Heart left ventricle (tissue), 16 donors: ENCODE data around the gene DNAH12. TPM values are rescaled to one million over a fixed set of nuclear protein-coding genes. Genes with fewer than 3 reads are reported as not detected.
A peak's percentile ranks its signal among the peaks of the same experiment; 100 is the strongest.

Source experiments
- ATAC-seq, 4 donors: fragments of 200-7000 bp; cut with Tn5 transposase; one replicate each; pipeline ENCODE4 v1.9.1; 2020 to 2022; ENCODE audit warnings: moderate library complexity in 4 of 4, mild to moderate bottlenecking in 3 of 4, moderate number of reproducible peaks in 1 of 4
- DNase-seq, 5 donors: peaks; one replicate each; pipeline ENCODE4 v3.0.0-alpha.2; 2020
- H3K27ac ChIP-seq, 12 donors: fragments of 200-600 bp; sonication (generic) in 4 of 12; one replicate each; pipeline versions ENCODE4 v1.5.0 to v1.8.0; 2016 to 2022; ENCODE audit warnings: mild to moderate bottlenecking in 2 of 12
- H3K27me3 ChIP-seq, 9 donors: fragments of 200-600 bp; sonication (generic) in 2 of 9; one replicate each; pipeline versions ENCODE4 v1.5.1 to v1.8.0; 2016 to 2022; ENCODE audit warnings: mild to moderate bottlenecking in 3 of 9
- H3K36me3 ChIP-seq, 9 donors: fragments of 200-600 bp; sonication (generic) in 2 of 9; one replicate each; pipeline versions ENCODE4 v1.5.0 to v1.8.0; 2018 to 2022; ENCODE audit warnings: mild to moderate bottlenecking in 2 of 9
- H3K4me1 ChIP-seq, 12 donors: fragments of 200-600 bp; sonication (generic) in 4 of 12; one replicate each; pipeline versions ENCODE4 v1.5.0 to v1.8.0; 2016 to 2022; ENCODE audit warnings: mild to moderate bottlenecking in 3 of 12
- H3K4me3 ChIP-seq, 12 donors: fragments of 200-600 bp; sonication (generic) in 4 of 12; one replicate each; pipeline versions ENCODE4 v1.5.0 to v1.8.0; 2017 to 2022; ENCODE audit warnings: mild to moderate bottlenecking in 9 of 12, moderate library complexity in 4 of 12
- H3K9me3 ChIP-seq, 12 donors: fragments of 200-600 bp; sonication (generic) in 4 of 12; one replicate each; pipeline versions ENCODE4 v1.5.0 to v1.8.0; 2016 to 2022; ENCODE audit warnings: mild to moderate bottlenecking in 1 of 12
- POLR2A ChIP-seq, 2 donors: fragments of 450-650 bp; IDR thresholded peaks; one replicate each; pipeline ENCODE4 v1.6.1; 2017; ENCODE audit warnings: antibody characterized with exemption in 2 of 2, mild to moderate bottlenecking in 2 of 2, moderate library complexity in 2 of 2
- WGBS, 4 donors: extraction: QIAGEN DNeasy Blood & Tissue Kit in 2 of 4; methylation state at CpG; one replicate each; pipeline versions ENCODE4 v1.1.5 to v1.1.7; 2013 to 2018; 5-methylcytosine and 5-hydroxymethylcytosine counted together
- intact Hi-C, 10 donors: fragments of 100-400 bp; cut with DNase I; formaldehyde crosslinking; loops; one replicate each; pipeline versions ENCODE4 v1.11.1 to v1.14.2; 2022
- polyA plus RNA-seq, 2 donors: library from polyadenylated mRNA; stranded (reverse); fragments of 200-250 nt; gene quantifications; one replicate each; pipeline ENCODE4 v1.2.3, GENCODE V29; 2013
- total RNA-seq, 9 donors: library from RNA; depleted of rRNA in 2 of 9; stranded (reverse); fragments of >200 nt in 2 of 9; fragmentation: NEBNext Ultra II Directional in 3 of 9; extraction: Animal tissue kit (Norgen Biotek cat#: 25700) in 3 of 9; gene quantifications; one replicate each; pipeline versions ENCODE4 v1.1.0 to v1.2.4, GENCODE V29; 2016 to 2023
- TF ChIP-seq, protein P1 (sequence below), 12 donors: fragments of 200-600 bp; sonication (generic) in 4 of 12; IDR thresholded peaks; one replicate each; pipeline versions ENCODE4 v1.5.0 to v1.8.0; 2018 to 2022; ENCODE audit warnings: antibody characterized with exemption in 12 of 12, mild to moderate bottlenecking in 5 of 12
- donor health status: ischemic (EF 13 %, LVEDD 7.1; RV severe dilation, severe dysfunction).
- donor health status: healthy with polysubstance abuse.
- donor health status: DM: no; HTN: yes; CAD: no.
- donor health status: DM: no; HTN: no; CAD: no.
- donor health status: ischemic (EF 25% LVEDD 6.9; RV normal size, moderate dysfunction).
- donor health status: ischemic (EF 25% LVEDD 5.7; RV mildly dilated, moderate dysfunction).
- donor health status: healthy.
- donor health status: DM: yes; HTN: yes; CAD: no.
- donor health status: ischemic (EF 35%, LVEDD 5.7; RV mildly dilated, moderate dysfunction).
- donor health status: nonischemic (EF 11% LVEDD 7.7; RV severe dilation, severe dysfunction).
- donor health status: DM: yes; HTN: yes; CAD: no.
- donor health status: PGD.
- donor health status: ischemic (EF 29% LVEDD 5.4; RV normal size, mild dysfunction).
- donor health status: nonischemic (EF 23%, LVEDD 6.1; RV moderate dilation, normal function).

The DNAH12 gene
- total and polyA plus RNA-seq, 11 donors, result 0.04 to 0.42 (median 0.26) TPM; not detected in 7

DNA sequence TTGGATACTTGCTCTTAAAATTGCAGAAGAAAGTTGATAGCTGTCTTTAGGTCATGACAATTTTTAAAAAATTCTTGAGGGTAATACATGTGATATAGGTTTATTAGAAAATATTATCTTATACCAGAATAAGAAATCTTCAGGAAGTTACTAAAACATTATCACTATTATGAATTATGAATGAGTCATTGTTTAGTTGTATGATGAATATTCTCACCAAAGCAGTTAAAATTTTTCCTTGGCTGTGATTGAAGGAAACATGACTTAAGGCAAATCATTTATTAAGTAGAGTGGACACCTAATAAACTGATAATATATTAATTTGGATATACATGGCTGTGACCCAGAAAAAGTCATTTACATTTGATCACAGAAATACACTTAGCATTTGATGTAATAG lies 286.5 kb downstream of the DNAH12 start:
- no peak for ATAC-seq
- intact Hi-C loops, result no loop called here

DNA sequence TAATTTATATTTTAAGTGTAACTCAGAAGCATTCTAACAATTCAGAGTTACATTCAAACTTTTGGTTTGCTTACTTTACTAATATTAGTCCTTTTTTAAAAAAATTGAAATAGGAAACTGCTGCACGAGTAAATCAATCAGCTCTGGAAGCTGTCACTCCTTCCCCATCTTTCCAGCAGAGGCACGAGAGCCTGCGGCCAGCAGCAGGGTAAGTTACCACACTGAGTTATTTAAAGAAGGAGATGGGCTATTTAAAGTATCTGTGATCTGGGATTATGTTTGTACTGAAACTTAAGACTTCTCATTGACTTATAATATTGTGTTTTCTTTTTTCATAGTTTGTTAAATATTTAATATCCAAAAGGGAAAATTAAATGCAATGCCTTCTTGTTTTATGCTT lies 287.3 kb downstream of the DNAH12 start:
- Histone ChIP-seq H3K4me3 (peak overlapping the region in 2 of 12 donors; percentile 13 to 16), H3K4me1 (peaks cover 0 to 14% (median 2%) of the 10 kb centered on the region in 12 donors), H3K9me3 (no peaks in the 10 kb centered on the region), H3K27me3 (no peaks in the 10 kb centered on the region), H3K27ac (peak overlapping the region in 9 of 12 donors; percentile 7 to 77 (median 60)), H3K36me3 (peaks cover 0 to 95% (median 75%) of the 10 kb centered on the region in 9 donors)
- intact Hi-C loops, result no loop called here
- TF ChIP-seq, protein P1, sequence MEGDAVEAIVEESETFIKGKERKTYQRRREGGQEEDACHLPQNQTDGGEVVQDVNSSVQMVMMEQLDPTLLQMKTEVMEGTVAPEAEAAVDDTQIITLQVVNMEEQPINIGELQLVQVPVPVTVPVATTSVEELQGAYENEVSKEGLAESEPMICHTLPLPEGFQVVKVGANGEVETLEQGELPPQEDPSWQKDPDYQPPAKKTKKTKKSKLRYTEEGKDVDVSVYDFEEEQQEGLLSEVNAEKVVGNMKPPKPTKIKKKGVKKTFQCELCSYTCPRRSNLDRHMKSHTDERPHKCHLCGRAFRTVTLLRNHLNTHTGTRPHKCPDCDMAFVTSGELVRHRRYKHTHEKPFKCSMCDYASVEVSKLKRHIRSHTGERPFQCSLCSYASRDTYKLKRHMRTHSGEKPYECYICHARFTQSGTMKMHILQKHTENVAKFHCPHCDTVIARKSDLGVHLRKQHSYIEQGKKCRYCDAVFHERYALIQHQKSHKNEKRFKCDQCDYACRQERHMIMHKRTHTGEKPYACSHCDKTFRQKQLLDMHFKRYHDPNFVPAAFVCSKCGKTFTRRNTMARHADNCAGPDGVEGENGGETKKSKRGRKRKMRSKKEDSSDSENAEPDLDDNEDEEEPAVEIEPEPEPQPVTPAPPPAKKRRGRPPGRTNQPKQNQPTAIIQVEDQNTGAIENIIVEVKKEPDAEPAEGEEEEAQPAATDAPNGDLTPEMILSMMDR (IDR thresholded peaks at IDR 0.05), result peak in 1 of 12 donors; percentile 28
- no peak for TF ChIP-seq POLR2A (IDR thresholded peaks at IDR 0.05)
- peak in 4 of 5 donors; percentile 21 to 57 (median 38) for DNase-seq
- 39 to 45% (median 43%) methylated on average over 3 of the region's 3 CpGs for WGBS, 4 donors
- peak; percentile 67 to 86 (median 85) for ATAC-seq

More for the DNA sequence above, 286.5 kb downstream of the DNAH12 start:
- Histone ChIP-seq H3K27me3 (no peaks in the 10 kb centered on the region), H3K36me3 (peaks cover 0 to 96% (median 78%) of the 10 kb centered on the region in 9 donors), H3K4me1 (peaks cover 0 to 14% (median 0%) of the 10 kb centered on the region in 12 donors), H3K27ac (peak overlapping the region in 2 of 12 donors; percentile 51 to 77), H3K9me3 (no peaks in the 10 kb centered on the region), H3K4me3 (no peak overlapping the region)
- no peak for TF ChIP-seq POLR2A (IDR thresholded peaks at IDR 0.05)
- TF ChIP-seq, protein P1 (IDR thresholded peaks at IDR 0.05), result no peak
- DNase-seq, result no peak

DNA sequence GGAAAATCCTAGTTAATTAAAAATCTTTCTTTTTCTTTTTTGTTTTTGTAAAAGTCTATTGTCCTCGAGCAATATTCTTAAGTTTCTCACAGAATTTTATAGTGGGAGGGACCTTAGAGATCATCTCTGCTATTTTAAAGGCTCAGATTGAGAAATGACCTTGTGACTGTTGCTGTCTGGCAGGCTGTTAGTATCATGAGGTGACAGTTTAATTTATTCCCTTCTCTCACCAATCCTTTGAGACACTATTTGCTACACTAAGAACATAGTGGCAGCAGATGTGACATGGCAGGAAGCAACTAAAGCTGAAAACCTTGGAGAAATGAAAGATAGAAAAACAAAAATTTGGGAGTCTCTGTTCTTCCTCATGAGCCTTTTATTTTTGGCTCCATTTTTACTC lies 291.7 kb downstream of the DNAH12 start:
- Histone ChIP-seq H3K27me3 (no peaks in the 10 kb centered on the region), H3K36me3 (peaks cover 0 to 92% (median 64%) of the 10 kb centered on the region in 9 donors), H3K4me1 (peaks cover 0 to 10% (median 1%) of the 10 kb centered on the region in 12 donors), H3K9me3 (no peaks in the 10 kb centered on the region), H3K4me3 (peak overlapping the region in 8 of 12 donors; percentile 0 to 40 (median 36)), H3K27ac (peak overlapping the region in 10 of 12 donors; percentile 8 to 71 (median 56))
- intact Hi-C loops, result no loop called here
- ATAC-seq, result peak; percentile 55 to 82 (median 72)
- DNase-seq, result no peak
- 36 to 48% (median 42%) methylated on average over 1 of the region's 1 CpG for WGBS, 4 donors
- no peak for TF ChIP-seq POLR2A (IDR thresholded peaks at IDR 0.05)
- TF ChIP-seq, protein P1 (IDR thresholded peaks at IDR 0.05), result no peak

DNA sequence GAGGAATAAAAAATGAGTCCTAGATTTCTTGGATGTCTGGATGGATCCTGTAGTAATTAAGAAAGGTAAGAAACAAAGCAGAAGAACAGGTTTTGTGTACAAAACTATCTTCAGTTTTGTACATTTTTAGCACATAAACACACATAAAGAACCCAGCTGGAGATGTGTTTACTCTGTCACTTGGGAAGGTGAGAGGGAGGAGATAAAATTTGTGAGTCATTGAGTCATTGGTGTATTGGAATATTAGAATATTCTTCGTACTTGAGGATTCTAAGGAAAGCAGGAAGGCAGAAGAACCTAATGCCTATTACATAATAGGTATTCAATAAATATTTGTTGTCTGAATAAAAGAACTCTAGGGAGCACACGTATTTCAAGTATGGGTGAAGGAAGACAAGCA lies 299.2 kb downstream of the DNAH12 start:
- Histone ChIP-seq H3K9me3 (no peaks in the 10 kb centered on the region), H3K4me3 (no peak overlapping the region), H3K27ac (no peak overlapping the region), H3K4me1 (peaks cover 0 to 4% (median 0%) of the 10 kb centered on the region in 12 donors), H3K27me3 (no peaks in the 10 kb centered on the region), H3K36me3 (peaks cover 3 to 100% (median 99%) of the 10 kb centered on the region in 9 donors)
- ATAC-seq, result no peak
- DNase-seq, result no peak
- 88 to 93% (median 90%) methylated on average over 2 of the region's 2 CpGs for WGBS, 4 donors
- TF ChIP-seq POLR2A (IDR thresholded peaks at IDR 0.05), result no peak
- TF ChIP-seq, protein P1 (IDR thresholded peaks at IDR 0.05), result no peak
- intact Hi-C loops, result loop anchor here in 1 of 10 donors (5.0 kb wide), 1 partner anchor 32 kb away; no protein-coding TSS in a partner anchor

Other genes starting within 250 kb of the DNAH12 start
- gene PDE12, start 11.9 kb upstream of the DNAH12 start, total RNA-seq, result 10 to 100 TPM in 8 of 9 donors, 1 to 10 TPM in 1; 8.3 to 14.6 (median 12.8) TPM
- 10 to 100 TPM in 1 of 2 donors, 1 to 10 TPM in 1; 2.7 to 10.3 TPM for gene PDE12, start 11.9 kb upstream of the DNAH12 start, polyA plus RNA-seq
- gene ARF4, start 53.0 kb upstream of the DNAH12 start, total RNA-seq, result 10 to 100 TPM; 56.6 to 99.8 (median 74.6) TPM
- 100 to 1,000 TPM in 1 of 2 donors, 10 to 100 TPM in 1; 37.9 to 159 TPM for gene ARF4, start 53.0 kb upstream of the DNAH12 start, polyA plus RNA-seq
- 10 to 100 TPM; 12.3 to 27.9 (median 18.6) TPM for gene DENND6A, start 148.7 kb upstream of the DNAH12 start, total RNA-seq
- gene DENND6A, start 148.7 kb upstream of the DNAH12 start, polyA plus RNA-seq, result 1 to 10 TPM; 4.9 to 6.3 TPM
- 100 to 1,000 TPM; 163 to 534 (median 290) TPM for gene SLMAP, start 212.0 kb upstream of the DNAH12 start, total RNA-seq
- gene SLMAP, start 212.0 kb upstream of the DNAH12 start, polyA plus RNA-seq, result 100 to 1,000 TPM in 1 of 2 donors, 10 to 100 TPM in 1; 96.4 to 157 TPM